HS-5 (cell line): ENCODE measurements around the gene ZNF382.
"Not testable (repeated sequence)": the region's sequence is repeated elsewhere in the genome, so short reads cannot be mapped to it uniquely, and the experiment has no call there.

Experiments used
- DNase-seq: peaks from one replicate; pipeline ENCODE4 v3.0.0-alpha.2; 2012; ENCODE audit warnings: low read depth

Gene ZNF382

GRCh38 chr19:36605101-36605876 lies at the start of gene ZNF382:
TSS of gene ZNF382 (plus strand) at chr19:36605313. CDS start at chr19:36609915, 4,602 bp downstream.
- DNase-seq = no peak

- no peak for DNase-seq
Observed at GRCh38 chr19:36564391-36564790, 40.7 kb upstream of the ZNF382 start.

GRCh38 chr19:36572593-36573019 lies 32.5 kb upstream of the ZNF382 start:
- peak; percentile 13 for DNase-seq

- peak; percentile 59 for DNase-seq
Observed at GRCh38 chr19:36573020-36573894, 31.9 kb upstream of the ZNF382 start, which contains the start of gene ZNF529. TSS of gene ZNF529 (minus strand) at chr19:36573292. CDS start at chr19:36572346, 946 bp downstream.

GRCh38 chr19:36573895-36574720 lies 31.0 kb upstream of the ZNF382 start:
- DNase-seq = peak; percentile 1

- DNase-seq = no peak
Observed at GRCh38 chr19:36574741-36575140, 30.4 kb upstream of the ZNF382 start.

GRCh38 chr19:36577271-36577996 lies 27.7 kb upstream of the ZNF382 start:
- DNase-seq = no peak

GRCh38 chr19:36579255-36579654 lies 25.9 kb upstream of the ZNF382 start:
- no peak for DNase-seq

- DNase-seq = not testable (repeated sequence)
Observed at GRCh38 chr19:36602681-36603080, 2.4 kb upstream of the ZNF382 start.

- no peak for DNase-seq
Observed at GRCh38 chr19:36604656-36605100, 435 bp upstream of the ZNF382 start.

GRCh38 chr19:36605877-36606478 lies 865 bp downstream of the ZNF382 start:
- DNase-seq = no peak

GRCh38 chr19:36627057-36627456 lies 21.9 kb downstream of the ZNF382 start:
- no peak for DNase-seq

GRCh38 chr19:36635342-36635741 lies 30.2 kb downstream of the ZNF382 start:
- no peak for DNase-seq

GRCh38 chr19:36638862-36639510 lies 33.9 kb downstream of the ZNF382 start:
- DNase-seq = no peak

GRCh38 chr19:36646746-36647145 lies 41.6 kb downstream of the ZNF382 start:
- no peak for DNase-seq

- DNase-seq = no peak
Observed at GRCh38 chr19:36652958-36653357, 47.8 kb downstream of the ZNF382 start.

- DNase-seq = no peak
Observed at GRCh38 chr19:36665832-36666231, 60.7 kb downstream of the ZNF382 start.

GRCh38 chr19:36668646-36669045 lies 63.5 kb downstream of the ZNF382 start:
- DNase-seq = no peak

- DNase-seq = no peak
Observed at GRCh38 chr19:36672368-36672767, 67.3 kb downstream of the ZNF382 start.

GRCh38 chr19:36674201-36674600 lies 69.1 kb downstream of the ZNF382 start:
- no peak for DNase-seq
